Lower leg skin (tissue), 4 donors: Measurements from ENCODE around the gene PA2G4. TPM values are rescaled to one million over a fixed set of nuclear protein-coding genes. Genes with fewer than 3 reads are reported as not detected.

Experiments
- DNase-seq, 2 donors: peaks; one replicate each; pipeline ENCODE4 v3.0.0-alpha.2; 2019; ENCODE audit warnings: low spot score in 2 of 2
- H3K4me3 ChIP-seq: fragments of 200-600 bp; sonication (generic); 2 replicates; pipeline ENCODE4 v1.5.1; 2017; ENCODE audit warnings: mild to moderate bottlenecking, low read depth; ENCODE audit not compliant: poor library complexity, severe bottlenecking
- POLR2A ChIP-seq, 2 donors: fragments of 450-650 bp; IDR thresholded peaks; one replicate each; pipeline ENCODE4 v1.6.1; 2016 to 2017; ENCODE audit warnings: antibody characterized with exemption in 2 of 2, mild to moderate bottlenecking in 1 of 2, moderate library complexity in 1 of 2
- WGBS, 2 donors: methylation state at CpG; one replicate each; pipeline ENCODE4 v1.1.5; 2018; 5-methylcytosine and 5-hydroxymethylcytosine counted together
- intact Hi-C: fragments of 100-400 bp; cut with DNase I; formaldehyde crosslinking; loops from one replicate; pipeline ENCODE4 v1.15.0; 2023; ENCODE audit warnings: low total_unique reads
- total RNA-seq, 4 donors: library from RNA; depleted of rRNA; stranded (reverse); fragments of >200 nt; gene quantifications; one replicate each; pipeline ENCODE4 v1.1.0, GENCODE V29; 2016
- TF ChIP-seq, protein P1 (sequence below), 3 donors: fragments of 450-650 bp; IDR thresholded peaks; one replicate each; pipeline ENCODE4 v1.5.1; 2016; ENCODE audit warnings: antibody characterized with exemption in 3 of 3, mild to moderate bottlenecking in 3 of 3, moderate library complexity in 2 of 3

The PA2G4 gene
- total RNA-seq, 4 donors from 2014 or later: 118 to 201 (median 130) TPM

GRCh38 chr12:56082382-56082781, 22.0 kb upstream of the PA2G4 start:
- DNase-seq: no peak
- intact Hi-C loops: no loop called here
- TF ChIP-seq POLR2A (IDR thresholded peaks at IDR 0.05): no peak
- TF ChIP-seq, protein P1, sequence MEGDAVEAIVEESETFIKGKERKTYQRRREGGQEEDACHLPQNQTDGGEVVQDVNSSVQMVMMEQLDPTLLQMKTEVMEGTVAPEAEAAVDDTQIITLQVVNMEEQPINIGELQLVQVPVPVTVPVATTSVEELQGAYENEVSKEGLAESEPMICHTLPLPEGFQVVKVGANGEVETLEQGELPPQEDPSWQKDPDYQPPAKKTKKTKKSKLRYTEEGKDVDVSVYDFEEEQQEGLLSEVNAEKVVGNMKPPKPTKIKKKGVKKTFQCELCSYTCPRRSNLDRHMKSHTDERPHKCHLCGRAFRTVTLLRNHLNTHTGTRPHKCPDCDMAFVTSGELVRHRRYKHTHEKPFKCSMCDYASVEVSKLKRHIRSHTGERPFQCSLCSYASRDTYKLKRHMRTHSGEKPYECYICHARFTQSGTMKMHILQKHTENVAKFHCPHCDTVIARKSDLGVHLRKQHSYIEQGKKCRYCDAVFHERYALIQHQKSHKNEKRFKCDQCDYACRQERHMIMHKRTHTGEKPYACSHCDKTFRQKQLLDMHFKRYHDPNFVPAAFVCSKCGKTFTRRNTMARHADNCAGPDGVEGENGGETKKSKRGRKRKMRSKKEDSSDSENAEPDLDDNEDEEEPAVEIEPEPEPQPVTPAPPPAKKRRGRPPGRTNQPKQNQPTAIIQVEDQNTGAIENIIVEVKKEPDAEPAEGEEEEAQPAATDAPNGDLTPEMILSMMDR (IDR thresholded peaks at IDR 0.05): no peak
- 77 to 91% methylated on average over 2 of the region's 2 CpGs for WGBS, 2 donors
- no peak overlapping the region for H3K4me3 ChIP-seq

DNA sequence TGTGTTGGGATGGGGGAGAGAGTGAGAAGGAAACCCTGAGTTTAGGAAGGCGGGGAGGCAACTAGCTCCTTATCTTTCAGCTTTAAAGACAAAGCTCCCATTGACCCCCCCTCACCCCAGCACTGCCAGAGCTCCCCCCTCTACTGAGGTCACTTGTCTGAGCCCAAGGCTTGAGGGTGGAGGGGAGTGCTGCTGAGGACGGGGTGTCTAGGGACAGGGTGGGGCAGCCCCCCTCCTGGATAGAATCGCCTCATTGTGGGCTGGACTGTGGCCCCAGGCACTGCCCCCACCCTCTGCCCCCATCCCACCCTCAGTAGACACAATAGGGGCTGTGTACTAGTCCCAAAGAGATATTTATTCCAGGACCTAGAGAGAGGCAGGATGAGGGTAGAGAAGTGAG, 21.4 kb upstream of the PA2G4 start:
- 47 to 54% methylated on average over 3 of the region's 3 CpGs for WGBS, 2 donors
- TF ChIP-seq, protein P1 (IDR thresholded peaks at IDR 0.05): no peak
- no peak for TF ChIP-seq POLR2A (IDR thresholded peaks at IDR 0.05)
- intact Hi-C loops: no loop called here
- no peak overlapping the region for H3K4me3 ChIP-seq
- no peak for DNase-seq

GRCh38 chr12:56084958-56085543, 19.3 kb upstream of the PA2G4 start:
- WGBS, 2 donors: 85 to 92% methylated on average over 15 of the region's 15 CpGs
- intact Hi-C loops: no loop called here
- no peak overlapping the region for H3K4me3 ChIP-seq
- TF ChIP-seq, protein P1 (IDR thresholded peaks at IDR 0.05): no peak
- no peak for TF ChIP-seq POLR2A (IDR thresholded peaks at IDR 0.05)
- DNase-seq: no peak

DNA sequence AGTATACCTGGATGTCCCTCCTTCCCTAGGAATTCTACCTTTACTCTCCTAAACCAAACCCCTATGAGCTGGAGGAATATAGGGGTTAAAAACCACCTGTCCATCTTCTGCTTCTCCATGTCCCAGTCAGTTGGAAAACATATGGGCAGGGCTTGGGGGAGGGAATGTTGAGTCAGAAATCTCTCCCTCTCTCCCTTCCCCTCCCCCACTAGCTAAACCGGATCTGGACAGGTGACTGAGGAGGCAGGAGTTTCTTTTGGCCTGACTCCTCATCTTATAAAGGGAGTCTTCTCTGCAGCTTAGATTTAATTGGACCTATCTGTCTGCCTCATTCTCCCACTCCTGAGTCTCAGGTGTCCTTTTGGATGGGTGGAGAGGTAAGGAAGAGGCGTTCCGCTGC, 18.3 kb upstream of the PA2G4 start:
- peak in 1 of 2 donors; percentile 54 for DNase-seq
- H3K4me3 ChIP-seq: no peak overlapping the region
- WGBS, 2 donors: 68 to 69% methylated on average over 3 of the region's 3 CpGs
- intact Hi-C loops: no loop called here
- TF ChIP-seq, protein P1 (IDR thresholded peaks at IDR 0.05): no peak
- TF ChIP-seq POLR2A (IDR thresholded peaks at IDR 0.05): no peak

DNA sequence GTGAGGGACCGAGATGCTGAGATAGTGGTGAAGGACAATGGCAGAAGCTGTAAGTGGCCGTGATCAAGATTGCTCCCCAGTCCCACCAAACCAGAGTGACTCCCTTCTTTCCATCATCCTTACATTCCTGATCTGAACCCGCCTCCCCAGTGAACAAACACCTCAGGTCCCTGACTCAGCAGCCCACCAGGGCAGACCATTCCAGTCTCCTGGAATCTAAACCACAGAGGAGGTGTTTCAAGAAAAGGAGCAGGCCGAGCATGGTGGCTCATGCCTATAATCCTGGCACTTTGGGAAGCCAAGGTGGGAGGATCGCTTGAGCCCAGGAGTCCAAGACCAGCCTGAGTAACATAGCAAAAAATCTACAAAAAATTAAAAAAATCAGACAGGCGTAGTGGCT, 17.8 kb upstream of the PA2G4 start:
- WGBS, 2 donors: 92 to 93% methylated on average over 6 of the region's 6 CpGs
- TF ChIP-seq, protein P1 (IDR thresholded peaks at IDR 0.05): no peak
- TF ChIP-seq POLR2A (IDR thresholded peaks at IDR 0.05): no peak
- H3K4me3 ChIP-seq: no peak overlapping the region
- intact Hi-C loops: no loop called here
- no peak for DNase-seq

DNA sequence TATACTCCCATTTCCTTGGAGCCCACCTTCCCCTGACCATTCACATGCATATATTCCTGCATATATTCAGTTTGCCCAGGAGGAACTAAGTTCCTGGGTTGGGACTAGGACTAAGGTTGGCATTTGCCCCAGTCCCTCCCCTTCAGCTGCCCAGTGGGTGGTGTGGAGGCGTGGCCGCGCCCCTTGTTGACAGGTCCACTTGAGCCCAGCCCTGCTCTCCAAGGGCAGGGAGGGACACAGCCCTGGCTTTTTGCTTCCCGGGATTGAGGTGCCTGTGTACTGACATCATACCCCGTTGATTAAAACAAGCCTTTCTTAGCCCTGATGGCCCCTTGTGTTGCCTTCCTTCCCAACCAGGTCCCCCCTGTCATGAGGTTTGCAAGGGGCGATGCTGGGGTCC, 17.1 kb upstream of the PA2G4 start:
- 75 to 78% methylated on average over 6 of the region's 6 CpGs for WGBS, 2 donors
- TF ChIP-seq POLR2A (IDR thresholded peaks at IDR 0.05): no peak
- TF ChIP-seq, protein P1 (IDR thresholded peaks at IDR 0.05): no peak
- intact Hi-C loops: no loop called here
- H3K4me3 ChIP-seq: no peak overlapping the region
- DNase-seq: no peak
